DND-41 (cell line): ENCODE measurements around the gene EEFSEC.

Source experiments
- CTCF ChIP-seq: IDR thresholded peaks from 2 replicates; pipeline ENCODE4 v1.5.1; 2012; ENCODE audit warnings: borderline replicate concordance, low read length, moderate library complexity, mild to moderate bottlenecking; ENCODE audit not compliant: poor library complexity, severe bottlenecking; ENCODE audit errors: extremely low read depth
- EZH2 ChIP-seq: IDR thresholded peaks from 3 replicates; pipeline ENCODE4 v1.6.1; 2012; ENCODE audit warnings: borderline replicate concordance, low read depth, mild to moderate bottlenecking, moderate library complexity, low read length, inconsistent platforms; ENCODE audit not compliant: severe bottlenecking

- TF ChIP-seq CTCF = no peak
- no peak for TF ChIP-seq EZH2
Measured at GRCh38 chr3:128455786-128456748, 302.8 kb downstream of the EEFSEC start.
